Esophagus (tissue), 2 donors: ENCODE data around the gene RAI14. TPM values are rescaled to one million over a fixed set of nuclear protein-coding genes. Genes with fewer than 3 reads are reported as not detected.

Experiments used
- polyA plus RNA-seq, 2 donors: library from polyadenylated mRNA; stranded (reverse); fragments of 200-250 nt; gene quantifications; one replicate each; pipeline ENCODE4 v1.2.3, GENCODE V29; 2013
- donor health status: healthy with polysubstance abuse.
- donor health status: Bipolar disorder and iron deficiency.

Gene RAI14
- polyA plus RNA-seq, 2 donors, result 2.1 to 3.4 TPM

Other genes with a start within 250 kb of the RAI14 start
- gene TTC23L, start 182.8 kb downstream of the RAI14 start, polyA plus RNA-seq, result under 1 TPM in 1 of 2 donors, not detected in 1; 0.04 TPM